GM13976 (cell line): ENCODE results near the gene RGS1.

Experiments
- DNase-seq: peaks from one replicate; pipeline ENCODE4 v3.0.0; 2012; ENCODE audit warnings: low spot score
- CTCF ChIP-seq: IDR thresholded peaks from 2 replicates; pipeline ENCODE4 v1.5.1; 2012; ENCODE audit warnings: borderline replicate concordance, mild to moderate bottlenecking; ENCODE audit not compliant: insufficient read depth; ENCODE audit errors: extremely low read depth, missing control alignments, control extremely low read depth
- in situ Hi-C: fragments of 300-500 bp; cut with MboI; formaldehyde crosslinking; loops from one replicate; pipeline ENCODE4 v1.12.0; 2022; ENCODE audit warnings: low sequenced_read_pairs, mixed read lengths, inconsistent platforms; ENCODE audit not compliant: unreplicated experiment

RGS1 gene

GRCh38 chr1:192546596-192547190 lies 28.9 kb upstream of the RGS1 start:
- in situ Hi-C loops, result no loop called here
- no peak for TF ChIP-seq CTCF
- DNase-seq, result no peak

- no peak for DNase-seq
- TF ChIP-seq CTCF, result no peak
- in situ Hi-C loops, result no loop called here
These were observed 28.1 kb upstream of the RGS1 start for GRCh38 chr1:192547501-192547900.

GRCh38 chr1:192549937-192550336 lies 25.6 kb upstream of the RGS1 start:
- in situ Hi-C loops, result no loop called here
- TF ChIP-seq CTCF, result no peak
- DNase-seq, result no peak

- TF ChIP-seq CTCF, result no peak
- in situ Hi-C loops, result no loop called here
- peak; percentile 30 for DNase-seq
These were observed 24.5 kb upstream of the RGS1 start for GRCh38 chr1:192550922-192551534.

GRCh38 chr1:192552760-192553191 lies 22.8 kb upstream of the RGS1 start:
- DNase-seq, result no peak
- TF ChIP-seq CTCF, result no peak
- in situ Hi-C loops, result no loop called here

- no peak for TF ChIP-seq CTCF
- in situ Hi-C loops, result no loop called here
- DNase-seq, result no peak
These were observed 21.8 kb upstream of the RGS1 start for GRCh38 chr1:192553741-192554140.
